HEK293 (cell line): Measurements from ENCODE around the gene THSD4.

ENCODE experiments used
- BCL11B ChIP-seq: fragments of 450-650 bp; formaldehyde crosslinking; IDR thresholded peaks from 2 replicates; pipeline ENCODE4 v1.5.1; 2016; ENCODE audit warnings: low read depth, missing biosample characterization, missing genetic modification characterization
- HOXA7 ChIP-seq: sonication (generic); formaldehyde crosslinking; IDR thresholded peaks from 2 replicates; pipeline ENCODE4 v1.8.1; 2022; ENCODE audit warnings: missing genetic modification reagents, borderline replicate concordance
- KLF7 ChIP-seq: fragments of 450-650 bp; formaldehyde crosslinking; IDR thresholded peaks from 2 replicates; pipeline ENCODE4 v1.5.1; 2016; ENCODE audit warnings: missing biosample characterization, missing genetic modification characterization, borderline replicate concordance
- MEIS1 ChIP-seq: sonication (generic); formaldehyde crosslinking; IDR thresholded peaks from 2 replicates; pipeline ENCODE4 v1.8.1; 2022; ENCODE audit warnings: missing genetic modification reagents, mild to moderate bottlenecking, borderline replicate concordance
- OSR2 ChIP-seq: fragments of 450-650 bp; formaldehyde crosslinking; IDR thresholded peaks from 2 replicates; pipeline ENCODE4 v1.5.1; 2016; ENCODE audit warnings: missing biosample characterization, missing genetic modification characterization
- PRDM2 ChIP-seq: fragments of 450-650 bp; formaldehyde crosslinking; IDR thresholded peaks from 2 replicates; pipeline ENCODE4 v1.5.1; 2016; ENCODE audit warnings: missing biosample characterization, missing genetic modification characterization, borderline replicate concordance
- PRDM6 ChIP-seq: fragments of 450-650 bp; formaldehyde crosslinking; IDR thresholded peaks from 2 replicates; pipeline ENCODE4 v1.5.1; 2017; ENCODE audit warnings: missing biosample characterization, missing genetic modification characterization
- ZBTB17 ChIP-seq: fragments of 450-650 bp; formaldehyde crosslinking; IDR thresholded peaks from 2 replicates; pipeline ENCODE4 v1.5.1; 2016; ENCODE audit warnings: missing biosample characterization, missing genetic modification characterization
- ZBTB21 ChIP-seq: fragments of 450-650 bp; formaldehyde crosslinking; IDR thresholded peaks from 2 replicates; pipeline ENCODE4 v1.5.1; 2017; ENCODE audit warnings: missing biosample characterization, missing genetic modification characterization
- ZFP69B ChIP-seq: fragments of 450-650 bp; formaldehyde crosslinking; IDR thresholded peaks from 2 replicates; pipeline ENCODE4 v1.5.1; 2016; ENCODE audit warnings: missing biosample characterization, missing genetic modification characterization
- ZIC2 ChIP-seq: fragments of 450-650 bp; formaldehyde crosslinking; IDR thresholded peaks from 2 replicates; pipeline ENCODE4 v1.5.1; 2016; ENCODE audit warnings: missing biosample characterization, missing genetic modification characterization
- ZNF138 ChIP-seq: fragments of 450-650 bp; formaldehyde crosslinking; IDR thresholded peaks from 2 replicates; pipeline ENCODE4 v1.5.1; 2016; ENCODE audit warnings: missing biosample characterization, missing genetic modification characterization, borderline replicate concordance
- ZNF18 ChIP-seq: fragments of 450-650 bp; formaldehyde crosslinking; IDR thresholded peaks from 2 replicates; pipeline ENCODE4 v1.5.1; 2016; ENCODE audit warnings: missing biosample characterization, missing genetic modification characterization
- ZNF354C ChIP-seq: fragments of 450-650 bp; formaldehyde crosslinking; IDR thresholded peaks from 2 replicates; pipeline ENCODE4 v1.5.1; 2016; ENCODE audit warnings: missing biosample characterization, missing genetic modification characterization, low read depth, borderline replicate concordance
- ZNF549 ChIP-seq: fragments of 450-650 bp; IDR thresholded peaks from 2 replicates; pipeline ENCODE4 v1.5.1; 2018; ENCODE audit warnings: missing biosample characterization, missing genetic modification characterization, mild to moderate bottlenecking, inconsistent platforms, moderate library complexity
- ZNF843 ChIP-seq: fragments of 450-650 bp; formaldehyde crosslinking; IDR thresholded peaks from 2 replicates; pipeline ENCODE4 v1.5.1; 2016; ENCODE audit warnings: missing biosample characterization, missing genetic modification characterization
- TF ChIP-seq, protein P1 (sequence below): fragments of 450-650 bp; formaldehyde crosslinking; IDR thresholded peaks from 2 replicates; pipeline ENCODE4 v1.5.1; 2016; ENCODE audit warnings: missing biosample characterization, missing genetic modification characterization
- TF ChIP-seq, protein P2 (sequence below): fragments of 450-650 bp; formaldehyde crosslinking; IDR thresholded peaks from 2 replicates; pipeline ENCODE4 v1.5.1; 2017; ENCODE audit warnings: missing biosample characterization, missing genetic modification characterization
- TF ChIP-seq, protein P3 (sequence below): fragments of 450-650 bp; formaldehyde crosslinking; IDR thresholded peaks from 2 replicates; pipeline ENCODE4 v1.5.1; 2016; ENCODE audit warnings: missing biosample characterization, missing genetic modification characterization, low read depth
- TF ChIP-seq, protein P4 (sequence below): fragments of 450-650 bp; formaldehyde crosslinking; IDR thresholded peaks from 2 replicates; pipeline ENCODE4 v1.5.1; 2017; ENCODE audit warnings: missing biosample characterization, missing genetic modification characterization

Gene THSD4

DNA sequence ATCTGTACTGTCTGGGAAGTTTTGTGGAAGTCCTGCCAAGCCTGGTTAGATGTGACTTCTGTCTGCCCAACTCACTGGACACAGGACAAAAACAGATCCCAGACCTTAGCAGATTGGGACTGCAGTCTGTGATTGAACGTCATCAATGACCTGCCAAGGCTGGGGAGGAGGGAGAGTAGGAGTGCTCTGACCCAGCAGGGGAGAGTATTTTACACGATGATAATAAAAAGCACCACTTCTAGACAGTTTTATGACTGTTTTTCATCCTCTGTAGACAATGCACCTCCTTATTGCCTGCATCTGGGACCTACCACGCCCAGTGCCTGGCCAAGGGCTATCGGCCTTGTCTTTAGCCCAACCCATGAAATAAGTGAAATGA lies 592.8 kb downstream of the THSD4 start (continued):
- TF ChIP-seq ZNF18 (tag by site-specific recombination) (0 out of 2 replicates have a peak, but pooled peaks have one; percentile 23), KLF7 (tag by site-specific recombination) (peak; percentile 91; the same call in 1 of the 2 replicates), OSR2 (peak; percentile 77), ZNF138 (tag by site-specific recombination) (no peak), PRDM2 (no peak), ZNF549 (0 out of 2 replicates have a peak, but pooled peaks have one; percentile 48), BCL11B (peak; percentile 64; the same call in 1 of the 2 replicates), ZBTB21 (tag by site-specific recombination) (peak; percentile 45; the same call in 1 of the 2 replicates), HOXA7 (CRISPR knock-in tag) (no peak), ZIC2 (tag by site-specific recombination) (peak; percentile 44), PRDM6 (tag by site-specific recombination) (peak; percentile 86), ZBTB17 (tag by site-specific recombination) (peak; percentile 54; the same call in 1 of the 2 replicates), ZNF354C (tag by site-specific recombination) (no peak), MEIS1 (no peak), ZNF843 (tag by site-specific recombination) (peak; percentile 71; the same call in 1 of the 2 replicates), ZFP69B (tag by site-specific recombination) (0 out of 2 replicates have a peak, but pooled peaks have one; percentile 21)
- TF ChIP-seq, protein P1, sequence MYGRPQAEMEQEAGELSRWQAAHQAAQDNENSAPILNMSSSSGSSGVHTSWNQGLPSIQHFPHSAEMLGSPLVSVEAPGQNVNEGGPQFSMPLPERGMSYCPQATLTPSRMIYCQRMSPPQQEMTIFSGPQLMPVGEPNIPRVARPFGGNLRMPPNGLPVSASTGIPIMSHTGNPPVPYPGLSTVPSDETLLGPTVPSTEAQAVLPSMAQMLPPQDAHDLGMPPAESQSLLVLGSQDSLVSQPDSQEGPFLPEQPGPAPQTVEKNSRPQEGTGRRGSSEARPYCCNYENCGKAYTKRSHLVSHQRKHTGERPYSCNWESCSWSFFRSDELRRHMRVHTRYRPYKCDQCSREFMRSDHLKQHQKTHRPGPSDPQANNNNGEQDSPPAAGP, result peak; percentile 69; the same call in 1 of the 2 replicates
- TF ChIP-seq, protein P2, sequence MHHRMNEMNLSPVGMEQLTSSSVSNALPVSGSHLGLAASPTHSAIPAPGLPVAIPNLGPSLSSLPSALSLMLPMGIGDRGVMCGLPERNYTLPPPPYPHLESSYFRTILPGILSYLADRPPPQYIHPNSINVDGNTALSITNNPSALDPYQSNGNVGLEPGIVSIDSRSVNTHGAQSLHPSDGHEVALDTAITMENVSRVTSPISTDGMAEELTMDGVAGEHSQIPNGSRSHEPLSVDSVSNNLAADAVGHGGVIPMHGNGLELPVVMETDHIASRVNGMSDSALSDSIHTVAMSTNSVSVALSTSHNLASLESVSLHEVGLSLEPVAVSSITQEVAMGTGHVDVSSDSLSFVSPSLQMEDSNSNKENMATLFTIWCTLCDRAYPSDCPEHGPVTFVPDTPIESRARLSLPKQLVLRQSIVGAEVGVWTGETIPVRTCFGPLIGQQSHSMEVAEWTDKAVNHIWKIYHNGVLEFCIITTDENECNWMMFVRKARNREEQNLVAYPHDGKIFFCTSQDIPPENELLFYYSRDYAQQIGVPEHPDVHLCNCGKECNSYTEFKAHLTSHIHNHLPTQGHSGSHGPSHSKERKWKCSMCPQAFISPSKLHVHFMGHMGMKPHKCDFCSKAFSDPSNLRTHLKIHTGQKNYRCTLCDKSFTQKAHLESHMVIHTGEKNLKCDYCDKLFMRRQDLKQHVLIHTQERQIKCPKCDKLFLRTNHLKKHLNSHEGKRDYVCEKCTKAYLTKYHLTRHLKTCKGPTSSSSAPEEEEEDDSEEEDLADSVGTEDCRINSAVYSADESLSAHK (tag by site-specific recombination), result 0 out of 2 replicates have a peak, but pooled peaks have one; percentile 32
- TF ChIP-seq, protein P3, sequence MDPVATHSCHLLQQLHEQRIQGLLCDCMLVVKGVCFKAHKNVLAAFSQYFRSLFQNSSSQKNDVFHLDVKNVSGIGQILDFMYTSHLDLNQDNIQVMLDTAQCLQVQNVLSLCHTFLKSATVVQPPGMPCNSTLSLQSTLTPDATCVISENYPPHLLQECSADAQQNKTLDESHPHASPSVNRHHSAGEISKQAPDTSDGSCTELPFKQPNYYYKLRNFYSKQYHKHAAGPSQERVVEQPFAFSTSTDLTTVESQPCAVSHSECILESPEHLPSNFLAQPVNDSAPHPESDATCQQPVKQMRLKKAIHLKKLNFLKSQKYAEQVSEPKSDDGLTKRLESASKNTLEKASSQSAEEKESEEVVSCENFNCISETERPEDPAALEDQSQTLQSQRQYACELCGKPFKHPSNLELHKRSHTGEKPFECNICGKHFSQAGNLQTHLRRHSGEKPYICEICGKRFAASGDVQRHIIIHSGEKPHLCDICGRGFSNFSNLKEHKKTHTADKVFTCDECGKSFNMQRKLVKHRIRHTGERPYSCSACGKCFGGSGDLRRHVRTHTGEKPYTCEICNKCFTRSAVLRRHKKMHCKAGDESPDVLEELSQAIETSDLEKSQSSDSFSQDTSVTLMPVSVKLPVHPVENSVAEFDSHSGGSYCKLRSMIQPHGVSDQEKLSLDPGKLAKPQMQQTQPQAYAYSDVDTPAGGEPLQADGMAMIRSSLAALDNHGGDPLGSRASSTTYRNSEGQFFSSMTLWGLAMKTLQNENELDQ (tag by site-specific recombination), result no peak
- TF ChIP-seq, protein P4, sequence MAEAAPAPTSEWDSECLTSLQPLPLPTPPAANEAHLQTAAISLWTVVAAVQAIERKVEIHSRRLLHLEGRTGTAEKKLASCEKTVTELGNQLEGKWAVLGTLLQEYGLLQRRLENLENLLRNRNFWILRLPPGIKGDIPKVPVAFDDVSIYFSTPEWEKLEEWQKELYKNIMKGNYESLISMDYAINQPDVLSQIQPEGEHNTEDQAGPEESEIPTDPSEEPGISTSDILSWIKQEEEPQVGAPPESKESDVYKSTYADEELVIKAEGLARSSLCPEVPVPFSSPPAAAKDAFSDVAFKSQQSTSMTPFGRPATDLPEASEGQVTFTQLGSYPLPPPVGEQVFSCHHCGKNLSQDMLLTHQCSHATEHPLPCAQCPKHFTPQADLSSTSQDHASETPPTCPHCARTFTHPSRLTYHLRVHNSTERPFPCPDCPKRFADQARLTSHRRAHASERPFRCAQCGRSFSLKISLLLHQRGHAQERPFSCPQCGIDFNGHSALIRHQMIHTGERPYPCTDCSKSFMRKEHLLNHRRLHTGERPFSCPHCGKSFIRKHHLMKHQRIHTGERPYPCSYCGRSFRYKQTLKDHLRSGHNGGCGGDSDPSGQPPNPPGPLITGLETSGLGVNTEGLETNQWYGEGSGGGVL, result peak; percentile 56
